NCI-H82 (cell line): Measurements from ENCODE around the gene MICAL3.
"Not testable (repeated sequence)": the region's sequence is repeated elsewhere in the genome, so short reads cannot be mapped to it uniquely, and the experiment has no call there.

Source experiments
- DNase-seq: peaks from one replicate; lab custom pipeline; 2025; lab: John Stamatoyannopoulos, UW

MICAL3 gene

DNA sequence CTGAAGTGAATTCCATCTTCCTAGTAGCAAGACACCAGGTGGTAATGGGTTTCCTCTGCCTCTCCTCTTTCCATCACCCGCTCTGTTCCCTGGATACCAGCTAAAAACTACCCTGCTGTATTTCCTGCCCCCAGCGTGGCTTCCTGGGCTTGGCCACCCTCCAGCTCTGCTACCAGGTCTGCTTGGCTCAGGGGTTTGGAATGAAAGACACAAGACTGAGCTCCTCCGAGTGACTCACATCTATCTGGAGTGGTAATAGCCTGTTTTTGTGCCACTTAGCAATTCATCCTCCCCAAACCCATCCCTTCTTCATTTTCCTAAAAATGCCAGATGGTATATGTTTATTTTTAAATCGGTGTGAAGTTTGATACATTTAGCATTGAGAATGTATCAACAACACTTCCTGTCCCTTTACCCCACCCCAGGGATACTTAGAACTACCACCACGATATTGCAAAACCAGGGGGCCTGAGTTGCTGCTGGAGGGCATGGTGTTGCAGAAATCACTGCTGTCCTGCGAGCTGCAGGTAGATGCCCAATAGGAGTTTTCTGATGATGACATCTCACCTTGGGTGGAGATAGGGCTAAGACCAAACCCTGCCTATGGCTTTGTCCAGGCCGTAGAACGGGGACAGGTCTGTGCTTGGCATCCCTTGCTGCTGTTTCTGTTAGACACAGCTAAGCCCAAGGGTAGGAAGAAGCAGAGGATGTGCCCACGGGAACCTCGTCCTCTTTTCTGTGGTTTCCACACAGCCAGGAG is 7.5 kb upstream of the MICAL3 start:
- no peak for DNase-seq

DNA sequence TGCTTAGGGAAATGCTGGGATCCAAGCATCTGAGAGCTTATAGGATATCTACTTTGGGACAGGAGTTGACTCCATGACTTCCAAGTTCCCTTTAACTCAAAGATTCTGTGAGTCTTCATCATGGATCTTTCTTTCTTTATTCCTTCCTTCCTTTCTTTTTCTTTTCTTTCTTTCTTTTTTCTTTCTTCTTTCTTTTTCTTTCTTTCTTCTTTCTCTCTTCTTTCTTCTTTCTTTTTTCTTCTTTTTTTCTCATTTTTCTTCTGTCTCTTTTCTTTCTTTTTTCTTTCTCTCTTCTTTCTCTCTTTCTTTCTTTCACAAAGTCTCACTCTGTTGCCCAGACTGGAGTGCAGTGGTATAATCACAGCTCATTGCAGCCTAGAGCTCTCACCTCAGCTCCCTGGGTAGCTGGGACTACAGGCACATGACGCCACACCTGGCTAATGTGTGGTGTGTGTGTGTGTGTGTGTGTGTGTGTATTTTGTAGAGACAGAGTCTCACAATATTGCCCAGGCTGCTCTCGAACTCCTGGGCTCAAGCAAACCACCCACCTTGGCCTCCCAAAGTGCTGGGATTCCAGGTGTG is 5.4 kb upstream of the MICAL3 start:
- DNase-seq = no peak

DNA sequence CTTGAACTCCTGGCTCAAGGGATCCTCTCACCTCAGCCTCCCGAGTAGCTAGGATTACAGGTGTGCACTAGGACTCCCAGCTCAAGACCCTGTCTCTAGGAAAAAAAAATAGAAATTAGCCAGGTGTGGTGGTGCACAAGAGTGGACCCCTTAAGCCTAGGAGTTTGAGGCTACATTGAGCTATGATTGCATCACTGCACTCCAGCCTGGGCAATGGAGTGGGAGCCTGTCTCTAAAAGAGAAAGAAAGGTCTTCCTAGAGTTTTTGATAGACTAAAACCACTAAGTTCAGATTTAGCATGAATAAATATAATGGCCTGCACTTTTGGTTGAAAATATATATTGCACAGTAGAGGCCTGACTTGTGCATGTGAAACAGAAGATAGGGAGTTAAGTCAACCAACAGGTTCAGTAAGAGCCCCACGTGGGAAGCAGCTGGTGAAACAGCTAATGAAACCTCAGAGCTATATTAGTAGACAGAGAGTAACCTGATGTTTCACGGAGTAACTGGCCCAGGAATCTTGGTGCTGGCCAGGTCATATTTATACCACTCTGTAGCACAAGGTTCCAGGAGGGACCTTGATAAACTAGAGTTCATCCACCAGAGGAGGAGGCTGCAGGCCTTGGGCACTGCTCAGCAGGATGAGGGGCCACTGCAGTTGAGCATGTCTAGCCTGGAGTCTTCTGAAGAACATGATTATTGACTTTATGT is 4.6 kb upstream of the MICAL3 start:
- no peak for DNase-seq

DNA sequence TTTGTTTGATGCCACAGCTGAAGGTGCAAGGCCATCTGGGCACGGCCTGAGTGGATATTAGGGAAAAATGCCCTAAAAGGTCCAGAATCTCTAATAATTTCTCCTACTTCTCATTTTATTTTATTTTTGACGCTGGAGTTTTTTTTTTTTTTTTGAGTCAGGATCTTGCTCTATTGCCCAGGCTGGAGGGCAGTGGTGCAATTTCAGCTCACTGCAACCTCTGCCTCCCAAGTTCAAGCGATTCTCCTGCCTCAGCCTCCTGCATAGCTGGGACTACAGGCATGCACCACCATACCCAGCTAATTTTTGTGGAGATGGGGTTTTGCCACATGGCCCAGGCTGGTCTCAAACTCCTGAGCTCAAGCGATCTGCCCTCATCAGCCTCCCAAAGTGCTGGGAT is 1.5 kb upstream of the MICAL3 start:
- DNase-seq = not testable (repeated sequence)

DNA sequence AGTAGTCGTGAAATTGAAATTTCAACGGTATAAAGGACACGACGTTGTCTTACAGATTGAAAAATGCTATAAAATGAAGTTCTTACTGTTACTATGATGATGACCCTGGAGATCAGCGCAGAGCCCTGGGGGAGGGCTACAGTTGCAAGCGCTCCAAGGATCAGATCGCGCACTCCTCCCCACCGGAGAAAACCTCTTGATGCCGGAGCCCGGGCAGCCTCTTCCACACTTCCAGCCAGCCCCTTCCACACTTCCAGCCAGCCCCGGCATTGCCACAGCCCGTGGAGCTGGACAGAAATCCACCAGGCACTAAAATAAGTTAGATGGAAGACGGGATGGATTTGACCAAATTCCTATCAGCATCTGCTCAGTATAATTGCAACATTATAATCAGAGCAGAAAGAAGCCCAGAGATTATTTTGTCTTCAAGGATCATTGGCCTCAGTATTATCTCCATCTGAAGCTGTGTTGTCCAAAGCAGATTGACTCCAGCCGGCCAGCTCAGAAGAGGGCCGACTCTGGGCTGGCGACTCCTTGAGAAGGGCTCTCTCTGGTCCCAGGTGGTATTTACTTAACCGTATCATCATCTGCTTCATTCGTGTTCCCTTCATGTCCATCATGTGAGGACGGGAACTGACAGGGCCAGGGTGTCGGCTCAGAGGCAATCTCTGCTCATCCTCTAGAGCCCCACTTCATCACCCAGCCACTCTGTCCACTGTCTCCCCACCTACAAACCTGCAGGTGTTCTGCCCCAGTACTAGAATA is 777 bp upstream of the MICAL3 start:
- no peak for DNase-seq

DNA sequence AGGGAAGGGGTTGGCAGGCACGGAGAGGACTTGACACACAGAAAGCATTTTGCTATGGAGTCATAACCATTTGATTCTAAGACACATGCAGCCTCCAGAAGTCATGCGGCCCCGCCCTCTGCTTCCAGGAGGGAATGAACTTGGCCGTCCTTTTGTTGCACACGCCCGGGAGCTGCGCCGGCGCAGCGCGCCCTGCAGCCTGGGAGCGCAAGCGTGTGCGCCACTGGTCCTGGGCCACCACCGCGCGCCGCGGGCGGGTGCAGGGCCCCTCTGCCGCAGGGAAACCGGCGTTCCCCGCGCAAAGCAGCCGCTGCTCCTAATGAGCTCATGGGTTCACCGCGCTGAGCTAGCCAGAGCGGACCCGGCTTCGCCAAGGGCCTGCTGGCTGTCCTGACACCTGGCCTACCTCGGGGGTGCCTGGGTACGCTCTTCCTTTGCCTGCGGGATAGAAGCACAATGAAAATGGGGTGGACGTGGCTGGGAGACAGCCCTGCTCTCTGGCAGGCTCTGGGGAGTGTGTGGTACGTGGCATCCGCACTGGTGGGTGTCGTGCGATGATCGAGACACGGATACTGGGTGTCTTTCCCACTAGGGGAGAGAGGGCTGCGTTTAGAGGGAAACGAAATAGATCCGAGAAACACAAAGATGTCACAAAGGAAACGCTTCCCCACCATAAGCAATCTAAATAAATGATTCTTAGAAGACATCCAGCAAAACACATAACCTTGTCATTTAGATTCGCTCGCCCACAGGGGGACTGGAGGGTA is 669 bp downstream of the MICAL3 start:
- DNase-seq = peak; percentile 73

DNA sequence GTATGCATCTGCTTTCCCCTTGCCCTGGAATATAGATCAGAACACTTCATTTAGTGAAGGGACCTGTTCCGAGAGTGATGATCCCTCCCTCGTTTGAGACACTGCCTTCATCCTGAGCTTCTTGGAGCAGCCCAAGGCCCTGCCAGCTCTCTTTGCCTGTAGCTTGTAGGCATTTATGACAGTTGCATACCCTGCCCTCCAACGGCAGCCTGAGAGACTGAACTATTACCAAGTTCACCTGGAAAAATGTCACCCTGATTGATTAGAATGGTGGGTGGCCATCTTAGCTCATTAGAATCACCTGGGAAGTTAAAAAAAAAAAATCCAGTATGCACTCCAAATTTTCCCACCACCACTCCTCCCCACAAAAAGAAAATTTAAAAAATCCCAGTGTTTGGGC is 1.5 kb downstream of the MICAL3 start:
- no peak for DNase-seq

DNA sequence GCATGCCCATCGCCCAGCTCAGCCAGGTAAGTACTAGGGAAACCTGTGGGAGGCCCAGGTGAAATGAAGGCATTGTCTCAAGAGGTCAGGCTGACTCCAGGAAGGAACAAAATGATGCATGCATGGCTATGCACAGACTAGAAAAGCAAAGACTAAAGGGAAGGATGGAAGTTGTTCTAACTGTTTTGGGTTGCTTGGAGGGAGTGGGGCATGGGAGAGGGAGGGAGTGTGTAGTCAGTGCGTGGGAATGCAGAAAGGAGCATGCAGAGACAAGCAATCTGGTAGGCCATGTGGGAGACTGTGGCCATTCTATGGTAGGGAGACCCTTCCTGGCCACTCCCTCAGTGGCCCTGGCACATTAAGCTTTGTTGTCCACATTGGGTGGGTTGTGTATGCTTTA is 2.9 kb downstream of the MICAL3 start:
- DNase-seq = no peak

DNA sequence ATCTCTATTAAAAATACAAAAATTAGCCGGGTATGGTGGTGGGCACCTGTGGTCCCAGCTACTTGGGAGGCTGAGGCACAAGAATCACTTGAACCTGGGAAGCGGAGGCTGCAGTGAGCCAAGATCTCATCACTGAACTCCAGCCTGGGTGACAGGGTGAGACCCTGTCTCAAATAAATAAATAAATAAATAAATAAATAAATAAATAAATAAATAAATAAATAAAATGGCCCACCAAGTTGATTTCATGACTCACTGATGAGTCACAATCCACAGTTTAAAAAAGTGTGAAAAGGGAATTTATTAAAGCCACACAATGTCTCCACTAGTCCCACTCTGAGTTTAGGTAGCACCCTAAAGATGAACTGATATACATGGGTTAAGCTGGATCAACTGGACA is 3.6 kb downstream of the MICAL3 start:
- DNase-seq = not testable (repeated sequence)

DNA sequence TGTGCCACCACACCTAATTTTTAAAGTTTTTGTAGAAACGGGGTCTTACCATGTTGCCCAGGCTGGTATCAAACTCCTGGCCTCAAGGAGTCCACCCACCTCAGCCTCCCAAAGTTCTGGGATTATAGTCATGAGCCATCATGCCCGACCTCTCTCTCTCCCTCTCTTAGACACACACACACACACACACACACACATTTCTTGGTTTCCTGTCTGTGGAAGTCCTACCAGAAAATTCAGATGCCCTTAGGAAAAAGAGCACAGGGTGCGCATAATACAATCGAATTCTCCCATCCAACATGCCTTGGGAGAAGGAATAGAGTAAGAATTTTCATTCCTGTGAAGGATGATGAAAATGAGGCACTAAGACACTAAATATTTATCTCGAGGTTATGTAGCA is 10.4 kb downstream of the MICAL3 start:
- DNase-seq = no peak

DNA sequence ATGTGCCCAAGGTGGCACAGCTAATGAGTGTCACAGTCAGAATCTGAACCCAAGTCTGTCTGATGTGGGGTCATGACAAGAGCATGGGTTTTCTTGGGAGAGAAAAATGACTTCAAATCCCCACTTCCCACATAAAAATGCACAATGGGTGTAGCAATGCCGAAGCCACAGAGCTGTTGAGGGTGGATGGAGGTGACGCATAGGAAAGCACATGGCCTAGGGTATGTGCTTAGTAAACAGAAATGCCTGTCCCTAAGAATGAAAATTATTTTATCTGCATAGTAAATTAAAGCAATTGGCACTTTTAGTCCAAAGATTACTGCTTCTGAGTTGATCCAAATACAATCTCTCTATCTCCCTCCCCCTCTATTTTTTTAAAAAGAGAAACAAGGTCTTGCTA is 10.9 kb downstream of the MICAL3 start:
- DNase-seq = no peak

DNA sequence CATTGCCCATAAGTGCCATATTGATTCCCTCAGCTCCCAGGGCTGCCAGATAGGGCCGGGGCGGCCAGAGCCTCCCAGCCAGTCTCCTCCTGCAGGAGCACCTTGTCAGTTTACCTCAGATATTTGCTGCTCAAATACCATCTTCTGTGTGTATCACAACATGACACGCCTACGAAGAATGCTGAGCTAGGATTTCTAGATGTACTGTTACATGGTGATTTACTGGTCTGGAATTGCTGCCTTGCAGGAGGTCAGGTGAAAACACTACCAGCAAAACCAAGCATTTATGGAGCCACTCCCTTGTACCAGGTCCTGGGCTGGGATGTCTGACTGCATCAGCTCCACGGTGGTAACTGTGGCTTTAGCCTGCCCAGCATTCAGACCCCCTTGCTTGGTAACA is 11.8 kb downstream of the MICAL3 start:
- DNase-seq = no peak

DNA sequence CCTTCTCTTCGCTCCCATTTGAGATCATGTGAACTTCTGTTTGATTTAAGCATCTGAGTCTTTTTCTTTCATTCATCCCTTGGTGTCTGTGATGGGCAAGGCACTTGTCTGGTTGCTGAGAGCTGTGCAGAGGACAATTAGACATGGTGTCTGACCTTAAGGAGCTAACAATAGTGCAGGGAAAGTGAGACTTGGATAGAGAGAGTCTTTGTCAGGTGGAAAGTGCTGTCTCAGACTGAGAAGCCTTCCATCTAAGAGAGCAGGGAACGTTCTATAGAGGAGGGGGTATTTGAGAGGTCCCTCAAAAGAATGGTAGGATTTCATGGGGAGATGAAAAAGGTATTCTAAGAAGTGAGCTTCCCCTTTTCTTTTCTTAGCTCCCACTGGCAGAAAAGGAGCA is 14.1 kb downstream of the MICAL3 start:
- no peak for DNase-seq

DNA sequence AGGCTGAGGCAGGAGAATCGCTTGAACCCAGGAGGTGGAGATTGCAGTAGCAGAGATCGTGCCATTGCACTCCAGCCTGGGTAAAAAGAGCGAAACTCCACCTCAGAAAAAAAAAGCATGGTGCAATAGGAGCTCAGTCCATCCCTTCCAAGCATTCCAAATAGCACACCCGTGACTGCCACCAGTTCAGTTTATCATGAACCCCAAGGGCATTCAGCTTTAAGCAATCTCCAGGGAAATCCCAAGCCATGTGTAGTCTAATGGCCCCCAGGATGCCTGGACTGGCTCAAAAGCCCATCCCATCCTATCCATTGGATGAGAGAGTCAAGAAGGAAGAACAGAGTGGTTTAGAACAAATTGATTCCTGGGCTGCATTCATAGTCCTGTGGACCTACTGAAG is 16.2 kb downstream of the MICAL3 start:
- no peak for DNase-seq

DNA sequence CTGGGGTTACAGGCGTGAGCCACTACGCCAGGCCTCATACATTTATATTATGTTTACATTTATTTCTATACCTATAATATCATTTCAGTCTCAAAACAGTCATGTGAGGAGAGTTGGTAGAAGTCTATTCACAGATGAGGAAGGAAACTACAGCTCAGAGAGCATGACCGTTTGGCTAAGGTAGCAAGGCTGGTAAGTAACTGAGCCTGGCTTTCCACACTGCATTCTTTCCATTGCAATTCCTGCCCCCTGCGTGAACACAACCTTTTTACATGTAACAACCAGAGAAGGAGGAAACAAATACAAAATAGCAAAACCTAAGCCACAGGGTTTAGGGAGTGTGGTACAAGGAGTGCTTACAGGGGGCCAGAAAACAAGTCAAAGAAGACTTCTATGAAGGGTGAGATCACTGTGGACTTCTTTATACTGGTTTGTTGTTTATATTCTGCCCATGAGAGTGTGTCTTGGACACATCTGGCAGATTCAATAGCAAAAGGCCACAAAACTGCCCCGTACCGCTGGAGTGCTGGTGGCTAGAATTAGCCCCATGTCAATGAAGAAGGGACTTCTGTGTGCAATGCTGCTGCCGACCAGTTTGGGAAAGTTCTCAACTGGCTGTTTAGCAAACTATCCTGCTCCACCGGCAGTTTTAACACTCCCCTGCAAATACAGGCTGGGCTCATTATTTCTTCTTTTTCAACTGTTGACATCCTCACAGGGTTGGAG is 19.0 kb downstream of the MICAL3 start:
- no peak for DNase-seq

DNA sequence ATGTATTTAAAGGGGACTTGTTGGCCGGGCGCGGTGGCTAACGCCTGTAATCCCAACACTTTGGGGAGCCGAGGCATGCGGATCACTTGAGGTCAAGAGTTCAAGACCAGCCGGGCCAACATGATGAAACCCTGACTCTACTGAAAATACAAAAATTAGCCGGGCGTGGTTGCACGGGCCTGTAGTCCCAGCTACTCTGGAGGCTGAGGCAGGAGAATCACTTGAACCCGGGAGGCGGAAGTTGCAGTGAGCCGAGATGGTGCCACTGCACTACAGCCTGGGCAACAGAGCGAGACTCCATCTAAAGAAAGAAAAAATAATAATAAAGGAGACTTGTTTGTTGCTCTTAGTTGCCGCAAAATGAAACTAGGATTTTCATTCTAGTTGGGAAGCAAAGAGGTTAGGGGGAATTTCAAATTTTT is 22.5 kb downstream of the MICAL3 start:
- DNase-seq = not testable (repeated sequence)

DNA sequence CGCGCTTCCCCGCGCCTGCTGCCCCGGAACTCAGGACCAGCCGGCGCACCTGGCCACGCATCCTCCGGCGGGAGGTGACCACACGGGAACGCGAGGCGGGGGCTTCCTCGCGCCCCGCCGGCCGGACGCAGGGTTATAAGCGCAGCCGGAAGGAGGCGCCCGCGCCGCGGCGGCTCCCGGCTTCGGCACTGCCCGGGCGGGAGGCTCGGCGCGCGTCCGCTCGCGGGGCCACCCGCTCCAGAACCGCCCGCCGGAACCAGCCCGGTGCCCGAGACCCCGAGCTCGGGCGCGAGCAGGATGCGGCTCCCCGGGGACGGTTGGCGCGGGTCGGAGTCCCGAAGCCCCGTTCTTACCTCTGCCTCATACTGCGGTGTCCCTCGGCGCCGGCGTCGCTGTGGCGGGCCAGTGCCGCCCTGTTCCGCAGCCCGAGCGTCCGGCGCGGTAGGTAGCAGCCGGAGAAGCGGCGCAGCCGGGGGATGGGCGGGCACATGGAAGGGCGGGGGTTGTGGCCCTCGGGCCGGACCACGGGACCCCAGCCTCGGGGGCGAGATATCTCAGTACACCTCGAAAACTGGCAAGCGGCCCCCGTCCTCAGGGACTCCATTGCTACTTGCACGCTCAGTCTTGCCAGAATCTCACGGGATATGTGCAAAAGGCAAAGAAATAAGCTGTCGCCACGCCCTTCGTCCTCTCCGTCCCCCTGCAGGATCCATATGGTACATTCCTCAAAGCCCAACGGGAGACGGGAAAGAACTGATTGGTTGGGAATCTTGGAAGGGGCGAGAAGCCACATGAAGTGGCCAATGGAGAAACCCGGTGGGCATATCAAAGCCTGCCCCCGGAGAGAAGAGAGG is 23.1 kb downstream of the MICAL3 start:
- peak; percentile 98 for DNase-seq

DNA sequence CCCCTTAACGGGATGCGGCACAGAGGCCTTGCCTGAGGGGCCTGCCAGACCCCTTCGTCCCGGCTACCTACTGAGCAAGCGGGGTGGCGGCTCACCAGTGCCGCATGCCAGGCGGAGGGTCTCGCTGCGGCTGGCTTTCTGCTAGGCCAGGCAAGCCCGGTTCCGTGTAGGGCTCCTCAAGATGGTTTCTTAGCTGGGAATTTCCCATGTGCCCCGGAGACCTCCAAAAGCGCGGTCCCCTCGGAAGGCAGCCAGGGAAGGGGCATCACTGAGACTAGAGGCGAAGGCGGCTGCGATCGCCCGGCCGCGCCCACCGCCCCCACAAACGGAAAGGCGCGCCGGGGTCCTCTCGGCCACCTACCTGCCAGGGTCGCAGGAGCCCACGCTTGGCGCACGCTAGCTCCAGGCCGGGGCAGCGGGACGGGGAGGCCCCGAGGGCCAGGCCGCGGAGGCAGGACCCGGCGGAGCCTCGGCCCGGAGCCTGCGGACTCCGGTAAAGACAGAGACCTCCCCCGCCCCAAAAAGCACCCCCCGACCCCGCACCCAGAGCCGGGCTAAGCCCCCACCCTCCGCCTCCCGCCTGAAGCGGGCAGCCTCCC is 23.8 kb downstream of the MICAL3 start:
- DNase-seq = peak; percentile 44

DNA sequence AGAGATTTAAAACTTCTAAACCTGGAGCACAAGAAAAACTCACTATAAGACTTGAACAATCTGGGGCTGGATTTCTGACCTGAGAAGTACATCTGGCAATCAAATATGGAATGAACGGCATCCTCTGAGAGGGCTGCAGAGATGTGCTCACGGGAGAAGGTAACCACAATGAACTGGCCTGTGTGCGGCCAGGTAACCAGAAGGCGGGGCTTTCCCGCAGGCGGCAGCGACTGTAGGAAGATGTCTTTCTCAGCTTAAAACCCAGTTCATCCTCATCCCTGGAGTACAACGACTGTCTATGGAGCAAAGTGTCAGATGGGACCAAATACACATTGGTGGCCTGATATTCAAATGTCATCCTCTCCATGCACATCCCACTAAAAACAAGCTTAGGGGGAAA is 24.5 kb downstream of the MICAL3 start:
- DNase-seq = no peak

DNA sequence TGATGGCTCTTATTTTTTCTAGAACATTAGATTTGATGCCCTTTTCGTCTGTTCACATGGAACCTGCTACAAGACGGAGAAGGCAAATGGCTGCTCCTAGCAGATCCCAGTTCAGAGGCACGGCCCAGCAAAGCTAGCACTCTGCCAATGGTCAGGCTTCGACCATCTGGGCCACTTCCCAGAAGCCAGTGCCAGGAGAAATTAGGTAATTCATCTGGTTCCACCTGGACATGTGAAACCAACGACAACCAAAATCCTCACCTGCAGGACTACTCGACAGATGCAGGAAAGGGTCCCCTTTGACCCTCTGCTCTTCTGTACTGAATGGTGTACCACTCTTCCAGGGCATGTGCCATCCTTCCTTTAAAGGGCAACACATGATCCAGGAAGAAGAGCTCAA is 25.4 kb downstream of the MICAL3 start:
- no peak for DNase-seq
